Daoy (cell line): Measurements from ENCODE around the gene FOXC2. TPM values are rescaled to one million over a fixed set of nuclear protein-coding genes. Genes with fewer than 3 reads are reported as not detected.

ENCODE experiments used
- DNase-seq: peaks from one replicate; pipeline ENCODE4 v3.0.0-alpha.2; 2015; ENCODE audit warnings: low read depth
- total RNA-seq: library from RNA; depleted of rRNA; stranded (reverse); fragments of >200 nt; shearing (Covaris generic); gene quantifications from 2 replicates; pipeline ENCODE4 v1.2.3, GENCODE V29; 2014

Gene FOXC2
- total RNA-seq, 1 experiment from 2014 or later: 5.4 TPM

DNA sequence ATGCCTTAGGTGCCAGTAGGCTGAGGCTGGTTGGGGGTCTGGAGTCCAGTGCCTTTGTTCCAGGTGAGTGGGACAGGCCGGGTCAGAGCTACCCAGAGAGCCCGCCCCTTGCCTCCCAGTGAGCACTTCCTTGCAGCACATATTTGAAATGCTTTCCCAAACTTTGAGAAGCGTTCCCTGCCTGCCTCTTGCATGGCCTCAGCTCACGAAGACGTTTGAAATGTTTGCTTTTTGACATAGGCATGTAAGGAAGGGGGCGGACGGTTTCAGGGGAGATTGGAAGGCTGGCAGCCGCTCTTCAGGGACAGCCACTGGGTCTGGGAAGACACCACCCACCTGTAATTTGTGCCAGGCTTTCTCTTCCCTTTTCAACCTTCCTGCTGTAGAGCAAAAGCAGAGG is 6.6 kb downstream of the FOXC2 start:
- no peak for DNase-seq

DNA sequence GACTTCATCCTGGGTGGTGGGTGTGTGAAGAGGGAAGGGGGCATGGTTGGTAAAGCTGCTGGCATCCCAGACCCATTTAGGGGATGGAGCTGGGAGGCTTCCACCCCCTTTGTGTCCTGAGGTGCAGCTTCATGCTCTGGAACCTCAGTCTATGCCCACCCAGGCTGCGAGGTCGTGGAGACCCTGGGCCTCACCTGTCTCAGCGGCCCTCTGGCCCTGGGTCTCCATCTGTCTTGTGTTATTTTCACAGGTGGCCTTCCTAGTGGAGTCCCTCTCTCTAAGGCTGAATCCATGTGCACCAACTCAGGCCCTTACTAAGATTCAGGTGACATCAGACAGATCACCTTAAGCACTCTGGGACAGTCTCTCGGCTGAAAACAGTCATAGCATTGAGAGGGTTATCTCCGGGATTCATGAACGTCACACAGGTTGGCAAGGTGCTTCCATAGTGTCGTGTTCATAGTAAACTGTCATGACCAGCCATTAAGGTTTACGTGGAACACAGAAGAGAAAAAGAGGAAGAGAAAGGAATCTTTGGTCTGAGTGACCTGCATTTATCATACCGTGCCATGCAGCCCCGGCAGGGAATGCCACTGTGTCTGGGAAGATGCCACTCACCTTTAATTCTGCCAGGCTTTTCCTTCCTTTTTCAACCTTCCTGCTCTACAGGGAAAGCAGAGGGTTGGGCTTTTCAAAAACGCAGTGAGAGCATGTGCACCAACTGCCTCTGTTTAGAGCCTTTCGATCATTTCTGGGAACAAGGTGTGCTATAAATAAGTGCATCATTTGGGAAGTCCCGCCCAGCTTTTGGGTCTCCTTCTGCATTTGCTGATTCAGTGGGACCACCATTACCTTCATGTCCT is 7.2 kb downstream of the FOXC2 start:
- DNase-seq: no peak

DNA sequence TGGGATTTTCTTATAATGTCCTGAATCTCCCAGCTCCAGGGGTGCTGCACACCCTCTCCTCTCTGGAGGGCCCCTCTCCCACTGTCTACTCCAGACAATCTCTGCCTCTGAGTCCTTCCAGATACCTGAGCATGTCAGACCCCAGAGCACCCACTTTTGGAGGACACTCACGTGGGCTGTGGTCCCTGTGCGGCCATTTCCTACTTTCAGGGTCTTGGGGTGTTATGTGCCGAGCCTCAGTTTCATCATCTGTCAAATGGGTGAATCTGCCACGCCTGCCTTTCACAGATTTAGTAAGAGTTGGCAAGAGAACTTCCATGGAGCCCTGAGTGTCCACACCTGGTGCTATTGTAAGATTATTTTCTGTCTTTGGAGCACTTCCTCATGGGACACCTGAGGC is 8.0 kb downstream of the FOXC2 start:
- DNase-seq: no peak

DNA sequence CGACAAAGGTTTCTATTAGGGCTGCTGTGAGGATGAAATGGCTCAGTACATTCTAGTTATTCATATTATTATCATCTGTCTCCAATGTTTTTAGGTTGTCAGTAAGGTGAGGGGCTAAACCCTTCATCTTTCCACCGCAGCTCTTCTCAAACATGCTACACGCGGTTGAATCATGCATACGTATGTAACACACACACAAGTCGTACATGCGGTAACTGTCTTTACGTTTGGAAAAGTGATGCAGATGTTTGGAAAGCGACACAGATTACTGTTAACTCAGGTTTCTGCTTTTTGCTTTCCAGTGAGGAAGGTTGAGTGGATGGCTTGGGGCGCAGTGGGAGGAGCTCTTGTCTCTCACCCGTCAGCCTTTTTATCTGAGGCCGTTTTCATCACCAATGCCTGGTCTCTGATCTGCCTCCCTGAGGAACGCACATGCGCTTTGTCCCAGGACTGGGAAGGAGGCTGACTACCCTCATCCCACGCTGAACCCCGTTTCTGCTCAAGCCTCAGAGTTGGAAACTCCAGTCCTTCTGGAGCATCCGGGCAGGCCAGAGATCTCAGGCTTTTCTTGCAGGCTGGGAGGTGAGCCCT is 8.6 kb downstream of the FOXC2 start:
- DNase-seq: no peak

DNA sequence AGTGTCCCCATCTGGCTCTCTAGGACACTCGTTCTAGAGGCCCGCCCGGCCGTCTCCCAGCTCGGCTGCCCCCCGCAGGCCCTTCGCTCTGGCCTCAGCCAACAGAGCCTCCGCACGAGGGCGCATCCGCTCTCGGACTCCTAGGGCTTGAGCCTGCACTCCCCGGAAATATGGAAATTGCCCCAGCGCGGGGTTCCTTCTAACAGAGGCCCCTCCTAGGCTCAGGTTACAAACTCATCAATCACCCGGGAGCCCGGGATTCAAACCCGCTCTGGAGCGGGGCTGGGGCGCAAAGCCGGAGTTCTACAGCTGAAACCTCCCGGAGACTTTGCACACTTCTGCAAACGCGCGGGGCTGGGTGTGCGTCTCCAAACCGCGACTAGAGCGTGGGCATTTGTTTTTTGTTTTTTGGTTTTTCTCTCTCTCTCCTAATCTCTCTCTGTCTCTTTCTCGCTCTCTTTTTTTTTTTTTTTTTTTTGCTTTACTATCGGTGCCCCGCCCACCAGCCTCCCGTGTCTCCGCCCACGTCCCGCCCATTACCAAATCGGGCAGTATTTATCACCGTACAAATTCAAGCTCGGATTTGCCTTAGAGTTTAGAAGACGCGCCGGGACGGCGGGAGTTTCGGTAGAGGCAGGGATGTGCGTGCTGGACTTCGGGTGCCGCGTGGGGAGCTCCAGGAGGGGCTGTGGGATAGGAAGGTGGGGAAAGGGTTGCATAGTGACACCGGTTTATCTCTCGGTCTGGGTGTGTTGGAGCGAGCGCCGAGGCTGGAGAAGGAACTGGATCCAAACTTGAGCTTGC is 9.3 kb downstream of the FOXC2 start:
- peak; percentile 94 for DNase-seq

DNA sequence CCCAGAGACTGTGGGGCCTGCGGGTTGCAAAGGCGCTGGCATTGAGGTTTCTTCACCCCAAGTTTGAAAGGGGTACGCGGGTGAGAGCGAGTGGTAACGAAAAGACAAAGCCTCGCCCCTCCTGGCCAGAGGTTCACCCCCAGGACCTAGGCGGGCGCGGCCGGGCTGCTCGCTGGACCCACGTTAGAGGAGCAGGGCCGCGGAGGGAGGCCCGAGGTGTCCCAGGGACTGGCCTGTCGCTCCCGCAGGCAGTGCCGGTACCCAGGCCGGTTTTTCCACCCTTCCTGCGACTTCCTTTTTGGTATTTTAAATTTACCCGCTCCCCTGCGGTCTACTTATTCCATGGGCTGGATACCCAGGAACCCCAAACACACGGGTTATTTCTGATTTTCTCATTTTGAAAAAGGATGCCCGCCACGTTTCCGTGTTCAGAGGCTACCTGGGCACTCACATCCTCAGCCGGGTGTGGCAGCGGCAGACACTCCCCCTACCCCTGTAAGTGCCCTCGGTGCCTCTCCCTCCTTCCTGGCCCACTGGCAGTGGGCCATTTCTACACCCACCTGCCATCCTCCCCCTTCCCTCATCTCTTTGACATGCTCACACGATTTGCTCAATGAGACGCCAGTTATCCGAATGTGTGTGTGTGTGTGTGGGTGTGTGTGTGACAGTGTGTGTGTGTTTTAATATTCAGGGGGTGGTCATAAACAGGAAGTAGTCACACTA is 10.1 kb downstream of the FOXC2 start:
- DNase-seq: peak; percentile 84

DNA sequence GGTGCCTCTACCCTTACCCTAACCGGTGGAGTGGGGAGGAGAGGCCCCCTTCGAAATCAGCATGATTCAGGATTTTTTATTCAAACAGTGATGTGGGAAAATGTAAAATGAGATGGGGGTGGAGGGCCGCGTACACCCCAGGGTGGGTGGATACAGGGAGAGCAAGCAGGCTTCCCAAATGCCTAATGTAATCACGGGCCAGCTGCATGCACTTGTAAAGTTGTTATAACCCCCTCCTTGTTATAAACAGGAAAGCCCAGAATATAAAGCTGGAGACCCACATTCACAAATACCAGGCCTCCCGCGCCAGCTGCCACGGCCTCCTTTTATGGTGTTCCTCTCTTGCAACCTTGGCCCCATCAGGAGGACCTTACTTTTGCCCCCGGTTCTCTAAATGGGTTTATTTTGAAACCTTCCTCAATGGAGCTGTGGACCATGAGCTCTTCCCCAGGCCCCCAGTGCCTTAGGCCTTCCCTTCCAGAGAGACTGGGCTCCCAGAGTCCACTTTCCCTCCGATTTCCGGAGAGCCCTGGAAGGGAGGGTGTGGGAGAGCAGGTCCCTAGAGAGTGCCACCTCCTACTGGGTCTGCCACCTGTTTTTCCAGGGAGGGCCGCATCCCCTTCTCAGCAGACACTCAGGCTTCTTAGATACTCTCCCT is 10.8 kb downstream of the FOXC2 start:
- peak; percentile 68 for DNase-seq

DNA sequence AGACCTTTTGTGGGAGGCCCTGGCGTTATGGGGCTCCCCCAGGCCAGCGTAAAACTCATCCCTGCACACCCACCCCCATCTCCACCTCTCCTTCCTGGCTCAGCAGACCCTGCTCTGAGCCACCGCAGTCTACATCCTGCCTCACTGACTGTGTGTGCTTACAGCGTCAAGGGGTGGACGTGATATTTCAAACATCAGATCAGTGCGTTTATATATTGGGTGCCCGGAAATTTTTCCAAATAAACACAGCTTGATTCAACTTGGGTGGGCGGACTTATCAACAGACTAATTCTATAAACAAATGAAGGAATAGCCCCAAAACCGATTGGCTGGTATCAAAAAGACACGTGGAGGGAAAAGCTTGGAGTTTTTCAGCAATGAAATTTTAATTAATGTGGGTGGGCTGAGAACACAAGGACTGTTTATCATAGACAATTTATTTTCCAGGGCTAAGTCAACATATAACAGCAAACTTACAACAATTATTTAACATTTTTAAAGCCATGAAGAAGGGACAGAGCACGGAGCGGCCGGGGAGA is 11.5 kb downstream of the FOXC2 start, which contains the start of gene FOXL1:
Gene FOXL1, plus strand, starts transcription at position 489 of the 539 bp plus-strand sequence. CDS start 175 bp downstream, outside the sequence.
- peak; percentile 77 for DNase-seq

DNA sequence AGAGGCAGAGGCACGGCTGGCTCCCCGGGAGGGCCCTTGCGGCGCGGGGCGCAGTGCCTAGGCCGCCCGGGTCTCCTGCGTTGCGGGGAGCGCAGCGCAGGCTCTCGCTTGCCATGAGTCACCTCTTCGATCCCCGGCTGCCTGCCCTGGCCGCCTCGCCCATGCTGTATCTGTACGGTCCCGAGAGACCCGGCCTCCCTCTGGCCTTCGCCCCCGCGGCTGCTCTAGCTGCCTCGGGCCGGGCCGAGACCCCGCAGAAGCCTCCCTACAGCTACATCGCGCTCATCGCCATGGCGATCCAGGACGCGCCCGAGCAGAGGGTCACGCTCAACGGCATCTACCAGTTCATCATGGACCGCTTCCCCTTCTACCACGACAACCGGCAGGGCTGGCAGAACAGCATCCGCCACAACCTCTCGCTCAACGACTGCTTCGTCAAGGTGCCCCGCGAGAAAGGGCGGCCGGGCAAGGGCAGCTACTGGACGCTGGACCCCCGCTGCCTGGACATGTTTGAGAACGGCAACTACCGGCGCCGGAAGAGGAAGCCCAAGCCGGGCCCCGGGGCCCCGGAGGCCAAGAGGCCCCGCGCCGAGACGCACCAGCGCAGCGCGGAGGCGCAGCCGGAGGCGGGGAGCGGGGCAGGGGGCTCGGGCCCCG is 12.1 kb downstream of the FOXC2 start:
- DNase-seq: peak; percentile 79

DNA sequence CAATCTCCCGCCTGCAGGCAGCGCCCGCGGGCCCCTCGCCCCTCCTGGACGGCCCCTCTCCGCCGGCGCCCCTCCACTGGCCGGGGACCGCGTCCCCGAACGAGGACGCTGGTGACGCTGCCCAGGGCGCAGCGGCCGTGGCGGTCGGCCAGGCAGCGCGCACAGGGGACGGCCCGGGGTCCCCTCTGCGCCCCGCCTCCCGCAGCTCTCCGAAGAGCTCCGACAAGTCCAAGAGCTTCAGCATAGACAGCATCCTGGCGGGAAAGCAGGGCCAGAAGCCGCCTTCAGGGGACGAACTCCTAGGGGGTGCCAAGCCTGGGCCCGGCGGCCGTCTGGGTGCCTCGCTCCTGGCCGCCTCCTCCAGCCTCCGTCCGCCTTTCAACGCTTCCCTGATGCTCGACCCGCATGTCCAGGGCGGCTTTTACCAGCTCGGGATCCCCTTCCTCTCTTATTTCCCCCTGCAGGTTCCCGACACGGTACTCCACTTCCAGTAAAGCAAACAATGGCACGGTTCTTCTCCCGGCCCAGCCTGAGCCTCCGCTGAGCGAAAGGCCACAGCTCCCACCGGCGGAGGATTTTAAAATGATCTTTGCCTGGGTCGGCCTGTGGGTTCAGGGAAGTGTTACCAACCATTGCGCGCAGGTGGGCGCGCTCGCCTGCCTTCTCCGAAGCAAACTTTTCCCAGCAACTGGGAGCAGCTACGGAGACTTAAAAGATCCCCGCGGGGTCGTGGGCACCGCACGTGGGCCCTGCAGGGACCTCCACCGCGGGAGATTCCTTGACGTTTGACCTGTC is 12.8 kb downstream of the FOXC2 start:
- DNase-seq: no peak

DNA sequence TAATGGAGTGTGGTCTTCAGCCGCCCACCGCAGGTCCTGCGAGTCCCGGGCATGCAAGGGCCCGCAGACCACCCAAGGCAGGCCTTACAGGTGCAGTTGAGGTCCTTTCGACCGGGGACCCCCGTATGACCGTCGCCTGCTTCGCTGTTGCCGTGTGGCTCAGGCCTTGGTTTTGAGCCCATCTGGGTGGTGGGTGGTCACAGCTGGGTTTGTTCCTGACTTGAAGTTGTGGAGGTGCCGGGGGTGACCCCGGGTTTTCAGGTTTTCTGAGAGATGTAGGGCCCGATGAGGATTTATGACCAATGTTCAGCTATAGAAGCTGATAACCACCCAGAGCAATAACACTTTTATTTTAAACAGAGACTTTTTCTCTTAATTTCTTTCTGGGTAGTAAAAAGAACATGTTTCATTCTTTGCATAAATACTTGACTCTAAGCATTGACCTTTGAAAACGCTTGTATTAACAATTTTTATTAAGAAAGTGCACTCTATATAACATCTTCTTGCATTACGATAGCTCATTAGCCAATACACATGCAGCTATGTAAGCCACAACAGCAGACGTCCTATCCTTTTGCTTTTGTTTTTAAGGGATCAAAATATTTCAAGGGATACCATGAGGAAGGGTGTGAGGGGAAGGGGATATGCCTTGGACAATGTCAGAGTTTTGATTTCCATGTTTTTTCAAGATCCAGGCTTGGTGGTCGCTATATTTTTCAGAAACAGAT is 13.6 kb downstream of the FOXC2 start:
- DNase-seq: no peak

DNA sequence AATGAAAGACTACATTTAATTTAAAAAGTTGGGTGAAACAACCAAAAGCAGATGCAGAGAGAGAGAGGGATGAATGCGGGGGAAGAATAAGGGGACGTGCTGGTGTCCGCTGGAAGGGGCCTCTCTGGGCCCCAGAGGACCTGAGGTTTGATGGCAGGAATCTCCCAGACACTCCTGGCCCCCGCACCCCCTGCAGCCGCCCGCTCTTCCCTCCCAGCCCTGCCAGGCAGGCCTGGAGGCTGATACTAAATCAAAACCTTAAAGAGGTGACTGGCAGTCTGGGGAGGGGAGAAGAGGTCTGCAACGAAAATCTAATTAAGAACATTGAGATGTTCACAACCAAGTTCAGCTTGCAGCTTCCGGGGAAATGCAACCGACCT is 14.2 kb downstream of the FOXC2 start:
- no peak for DNase-seq

DNA sequence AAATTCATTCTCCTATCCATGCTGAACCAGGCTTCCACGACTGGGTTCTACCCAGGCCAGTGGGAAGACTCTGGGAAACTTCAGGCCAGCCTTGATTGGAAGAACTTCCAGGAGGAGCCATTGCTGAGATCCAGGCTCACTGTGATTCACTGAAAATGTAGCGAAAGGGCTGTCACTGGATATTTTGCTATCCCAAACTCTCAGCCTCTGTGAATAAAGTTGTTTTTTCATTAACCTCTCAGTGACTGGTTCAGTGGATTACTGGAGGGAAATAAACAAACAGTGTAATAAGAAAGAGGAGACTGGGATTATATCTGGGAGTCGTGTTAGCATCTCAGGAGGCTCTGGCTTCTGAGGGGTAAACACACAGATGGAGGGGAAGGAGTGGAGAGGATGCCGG is 14.8 kb downstream of the FOXC2 start:
- DNase-seq: no peak

DNA sequence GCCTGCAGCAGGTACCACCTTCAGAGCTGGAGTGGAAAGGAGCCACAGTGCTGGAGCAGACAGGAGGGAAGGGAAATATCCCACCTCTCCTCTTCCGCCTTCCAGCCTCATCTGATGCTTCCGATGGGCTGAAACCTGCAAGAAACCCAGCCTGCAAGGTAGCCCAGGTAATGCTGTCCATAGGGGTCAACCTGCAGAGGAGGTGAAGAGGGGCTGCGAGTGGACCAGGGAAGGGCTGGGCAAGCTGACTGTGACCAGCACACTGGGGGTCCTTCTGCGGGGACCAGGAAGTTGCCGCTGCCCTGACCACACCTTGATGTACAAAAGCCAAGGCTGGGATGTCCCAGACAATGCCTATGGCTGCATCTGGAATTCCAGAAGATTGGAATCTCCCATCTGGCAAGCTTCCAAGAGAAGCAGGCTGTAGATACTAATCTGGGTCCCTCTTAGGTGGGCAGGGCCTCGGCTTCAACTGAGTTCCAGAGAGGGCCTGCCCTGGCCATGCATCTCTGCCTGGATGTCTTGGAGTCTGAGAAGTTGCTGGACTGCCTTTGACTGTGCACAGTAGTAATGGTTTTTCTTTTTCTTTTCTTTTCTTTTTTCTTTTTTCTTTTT is 17.5 kb downstream of the FOXC2 start:
- DNase-seq: no peak

DNA sequence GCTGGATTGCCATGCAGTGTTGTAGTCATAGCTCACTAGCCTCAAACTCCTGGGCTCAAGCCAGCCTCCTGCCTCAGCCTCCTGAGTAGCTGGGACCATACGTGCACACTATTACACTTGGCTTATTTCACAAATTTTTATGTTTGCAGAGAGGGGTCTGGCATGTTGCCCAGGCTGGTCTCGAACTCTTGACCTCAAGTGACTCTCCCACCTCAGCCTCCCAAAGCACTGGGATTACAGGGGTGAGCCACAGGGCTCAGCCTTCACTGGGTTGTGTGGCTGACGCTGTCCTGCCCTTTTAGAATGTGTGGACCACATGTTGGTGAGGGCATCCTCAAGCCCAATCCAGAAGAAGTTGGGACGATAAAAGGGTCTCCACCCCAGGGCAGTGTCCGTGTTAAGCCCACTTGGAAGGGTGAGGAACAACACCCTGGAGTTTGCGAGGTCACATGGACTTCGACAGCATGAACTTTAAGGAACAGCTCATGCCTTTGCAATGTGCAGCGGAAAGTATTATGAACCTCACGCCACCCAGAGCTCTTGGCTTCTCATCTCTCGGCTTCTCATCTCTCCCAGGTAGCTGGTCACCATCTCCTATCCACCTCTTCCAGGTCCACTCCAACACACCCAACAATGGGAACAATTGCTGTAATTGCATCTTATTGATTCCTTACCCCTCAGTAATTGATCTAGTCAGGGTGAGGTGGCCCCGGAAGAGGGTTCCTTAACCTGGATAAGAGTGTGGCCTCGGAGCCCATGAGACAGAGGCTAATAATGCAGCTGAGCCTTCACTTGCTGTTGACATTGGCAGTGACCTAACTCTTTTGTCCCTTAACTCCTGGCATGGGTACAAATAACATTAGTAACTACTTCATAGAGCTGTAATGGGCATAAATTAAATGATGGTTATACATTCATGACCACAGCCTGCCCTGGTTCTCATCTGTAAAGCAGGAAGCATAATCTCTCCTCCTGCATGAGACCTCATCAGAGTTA is 18.4 kb downstream of the FOXC2 start:
- DNase-seq: peak; percentile 76

DNA sequence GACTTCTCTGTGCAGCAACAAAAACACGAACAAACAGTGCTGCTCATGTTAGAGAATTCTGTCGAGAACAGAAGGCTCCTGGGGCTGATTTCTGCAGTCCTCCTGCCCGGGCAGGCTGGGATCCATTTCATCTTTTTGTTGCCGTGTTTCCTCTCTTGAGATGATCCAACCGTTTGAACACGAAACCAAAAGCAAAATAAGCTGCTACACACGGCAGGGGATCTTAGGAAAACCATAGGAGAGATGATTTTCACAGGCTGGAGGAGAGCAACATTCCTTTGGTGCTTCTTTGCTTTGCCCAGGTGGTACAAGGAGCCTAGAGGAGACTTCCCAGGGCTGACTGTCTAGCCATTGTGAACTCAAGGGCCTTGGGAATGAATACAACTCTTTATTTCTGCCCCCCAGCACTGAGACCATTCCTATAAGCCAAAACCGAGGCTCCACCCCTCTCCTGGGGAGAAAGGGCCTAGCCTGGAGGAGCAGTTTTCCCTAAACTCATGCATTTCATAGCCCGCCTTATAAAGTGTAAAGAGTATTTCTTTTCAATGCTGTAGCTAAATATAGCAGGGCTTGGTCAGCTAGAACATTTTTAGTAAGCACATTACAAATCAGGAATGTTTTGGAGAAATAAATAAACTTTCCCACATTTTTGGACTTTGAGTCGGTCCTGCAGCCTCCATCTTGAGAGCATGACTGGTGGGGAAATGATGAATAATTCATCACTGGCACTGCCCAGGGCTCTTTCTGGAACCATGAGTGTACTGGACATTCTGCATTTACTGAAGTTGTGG is 19.4 kb downstream of the FOXC2 start:
- DNase-seq: peak; percentile 65
